HepG2 (cell line): ENCODE data around the gene TP53TG5. TPM values are rescaled to one million over a fixed set of nuclear protein-coding genes. Genes with fewer than 3 reads are reported as not detected.

Experiments used
- BORCS8-MEF2B ChIP-seq: sonication (generic); formaldehyde crosslinking; IDR thresholded peaks from 2 replicates; pipeline ENCODE4 v1.8.0; 2022; ENCODE audit warnings: mild to moderate bottlenecking, missing genetic modification reagents
- CBFB ChIP-seq: sonication (generic); formaldehyde crosslinking; IDR thresholded peaks from 2 replicates; pipeline ENCODE4 v1.4.0; 2020; ENCODE audit warnings: missing genetic modification reagents
- CREM ChIP-seq, 2 experiments: sonication (generic) in 1 of 2; formaldehyde crosslinking in 1 of 2; IDR thresholded peaks; 2 replicates each; pipeline versions ENCODE4 v1.4.0 to v1.6.1; 2016 to 2020; ENCODE audit warnings: antibody characterized with exemption in 1 of 2, mild to moderate bottlenecking in 1 of 2, missing genetic modification reagents in 1 of 2
- ELK4 ChIP-seq: sonication (generic); formaldehyde crosslinking; IDR thresholded peaks from 2 replicates; pipeline ENCODE4 v1.9.0; 2021; ENCODE audit warnings: missing genetic modification reagents, borderline replicate concordance
- ERF ChIP-seq: IDR thresholded peaks from 2 replicates; pipeline ENCODE4 v1.6.1; 2018; ENCODE audit warnings: missing biosample characterization, missing genetic modification reagents
- MBNL3 ChIP-seq: fragments of 250-450 bp; sonication (Bioruptor Pico); conservative IDR thresholded peaks from 2 replicates; pipeline ENCODE4 v1.8.0; 2022; ENCODE audit warnings: mild to moderate bottlenecking, inconsistent platforms
- NRL ChIP-seq: sonication (generic); formaldehyde crosslinking; IDR thresholded peaks from 2 replicates; pipeline ENCODE4 v1.5.0; 2020; ENCODE audit warnings: missing genetic modification reagents, mild to moderate bottlenecking, moderate library complexity, borderline replicate concordance
- SOX6 ChIP-seq, 2 experiments: fragments of 450-650 bp in 1 of 2; sonication (generic) in 1 of 2; formaldehyde crosslinking in 1 of 2; IDR thresholded peaks; 2 replicates each; pipeline versions ENCODE4 v1.4.0 to v1.6.1; 2017 to 2020; ENCODE audit warnings: antibody characterized with exemption in 1 of 2, mild to moderate bottlenecking in 1 of 2, missing genetic modification reagents in 1 of 2
- SRSF9 ChIP-seq: fragments of 200-400 bp; formaldehyde crosslinking; IDR thresholded peaks from 2 replicates; pipeline ENCODE4 v1.6.1; 2018; ENCODE audit warnings: borderline replicate concordance, mild to moderate bottlenecking, low read depth, low read length; ENCODE audit not compliant: insufficient read depth, poor library complexity, severe bottlenecking
- WIZ ChIP-seq: sonication (generic); formaldehyde crosslinking; IDR thresholded peaks from 2 replicates; pipeline ENCODE4 v1.5.1; 2020; ENCODE audit warnings: mild to moderate bottlenecking, missing genetic modification reagents
- ZBTB37 ChIP-seq: sonication (generic); formaldehyde crosslinking; IDR thresholded peaks from 2 replicates; pipeline ENCODE4 v1.4.0; 2020; ENCODE audit warnings: mild to moderate bottlenecking, missing genetic modification reagents
- ZBTB38 ChIP-seq: sonication (generic); formaldehyde crosslinking; IDR thresholded peaks from 2 replicates; pipeline ENCODE4 v1.5.1; 2020; ENCODE audit warnings: mild to moderate bottlenecking, missing genetic modification reagents
- ZNF138 ChIP-seq: sonication (generic); formaldehyde crosslinking; IDR thresholded peaks from 2 replicates; pipeline ENCODE4 v1.5.0; 2020; ENCODE audit warnings: mild to moderate bottlenecking, low read depth, missing genetic modification reagents
- ZNF292 ChIP-seq: sonication (generic); formaldehyde crosslinking; IDR thresholded peaks from 2 replicates; pipeline ENCODE4 v1.8.1; 2022; ENCODE audit warnings: mild to moderate bottlenecking, low read depth, missing genetic modification reagents, borderline replicate concordance
- ZNF563 ChIP-seq: sonication (generic); formaldehyde crosslinking; IDR thresholded peaks from 2 replicates; pipeline ENCODE4 v1.8.0; 2022; ENCODE audit warnings: mild to moderate bottlenecking, moderate library complexity, missing genetic modification reagents
- ZNF773 ChIP-seq: sonication (generic); formaldehyde crosslinking; IDR thresholded peaks from 2 replicates; pipeline ENCODE4 v1.4.0; 2020; ENCODE audit warnings: missing genetic modification reagents, borderline replicate concordance
- ZNF781 ChIP-seq: sonication (generic); formaldehyde crosslinking; IDR thresholded peaks from 2 replicates; pipeline ENCODE4 v1.5.1; 2020; ENCODE audit warnings: borderline replicate concordance, mild to moderate bottlenecking, missing genetic modification reagents; ENCODE audit errors: not compliant biosample characterization
- ZNF788 ChIP-seq: sonication (generic); formaldehyde crosslinking; IDR thresholded peaks from 2 replicates; pipeline ENCODE4 v1.5.0; 2020; ENCODE audit warnings: mild to moderate bottlenecking, missing genetic modification reagents, borderline replicate concordance
- ZNF790 ChIP-seq: sonication (generic); formaldehyde crosslinking; IDR thresholded peaks from 2 replicates; pipeline ENCODE4 v1.8.0; 2022; ENCODE audit warnings: missing genetic modification reagents, mild to moderate bottlenecking, borderline replicate concordance
- ZNF879 ChIP-seq: sonication (generic); formaldehyde crosslinking; IDR thresholded peaks from 2 replicates; pipeline ENCODE4 v1.8.1; 2023; ENCODE audit warnings: missing genetic modification reagents
- polyA plus RNA-seq, 8 experiments: library from polyadenylated mRNA; depleted of rRNA in 3 of 8; stranded (reverse) in 7 of 8; unstranded in 1 of 8; fragments of >200 nt; fragmentation: Illumina TruSeq in 4 of 8; extraction: Trizol in 4 of 8; gene quantifications; 2 replicates each; pipeline versions ENCODE4 v1.2.1 to v1.2.3, GENCODE V29; 2011 to 2016; ENCODE audit warnings: low read depth in 4 of 8, missing spikeins in 1 of 8, mixed read lengths in 1 of 8; ENCODE audit not compliant: insufficient read depth in 1 of 8
- total RNA-seq, 5 experiments: library from RNA; depleted of rRNA; stranded (reverse); fragments of >200 nt; fragmentation: Illumina TruSeq; extraction: Trizol; gene quantifications; 2 replicates each; pipeline ENCODE4 v1.2.3, GENCODE V29; 2016; ENCODE audit warnings: low read depth in 1 of 5
- TF ChIP-seq, protein P1 (sequence below): sonication (generic); formaldehyde crosslinking; IDR thresholded peaks from 2 replicates; pipeline ENCODE4 v1.4.0; 2020; ENCODE audit warnings: missing genetic modification reagents, borderline replicate concordance
- TF ChIP-seq, protein P2 (sequence below): sonication (generic); formaldehyde crosslinking; IDR thresholded peaks from 2 replicates; pipeline ENCODE4 v1.4.0; 2020; ENCODE audit warnings: missing genetic modification reagents

TP53TG5 gene
- total and polyA plus RNA-seq, 2 of the 13 experiments (the other 11 are each of a cell fraction or from before 2014, with no cell fraction given), result 0.11 TPM; not detected in 1

DNA sequence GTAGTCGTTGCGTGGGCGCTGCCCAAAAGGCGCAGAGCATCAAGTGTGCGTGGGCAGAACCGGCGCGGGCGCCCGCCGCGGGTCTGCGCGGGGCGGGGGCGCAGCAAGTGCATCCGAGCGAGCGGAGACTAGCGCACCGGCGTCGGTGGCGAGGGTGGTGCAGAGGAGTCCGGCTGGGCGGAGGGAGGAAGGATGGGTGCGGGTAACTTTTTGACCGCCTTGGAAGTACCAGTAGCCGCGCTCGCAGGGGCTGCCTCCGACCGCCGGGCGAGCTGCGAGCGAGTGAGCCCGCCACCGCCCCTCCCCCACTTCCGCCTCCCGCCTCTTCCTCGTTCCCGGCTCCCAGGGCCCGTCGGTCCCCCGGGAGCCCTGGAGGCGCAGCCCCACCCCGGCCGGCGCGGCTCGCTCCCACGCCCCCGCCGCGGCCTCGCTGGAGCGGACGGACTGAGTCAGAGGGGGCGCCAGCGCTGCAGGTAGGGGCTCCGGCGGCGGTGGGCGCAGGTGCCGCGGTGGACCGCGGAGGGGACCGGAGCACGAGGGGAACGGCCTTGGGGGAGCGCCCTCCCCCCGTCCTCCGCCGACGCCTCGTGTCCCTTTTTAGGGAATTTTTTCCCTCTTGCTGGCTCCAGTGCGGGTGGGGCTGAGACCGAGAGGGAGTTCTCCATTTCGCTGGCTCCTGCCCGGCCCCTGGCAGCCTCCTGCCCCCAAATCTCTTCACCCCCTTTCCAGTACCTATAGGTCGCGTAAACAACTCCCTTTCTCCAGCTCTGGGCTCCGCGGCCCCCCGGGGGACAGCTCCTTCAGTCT lies 28.3 kb upstream of the TP53TG5 start (continued):
- TF ChIP-seq ZNF879 (CRISPR knock-in tag), result peak; percentile 74; the same call in 1 of the 2 replicates
- no peak for TF ChIP-seq WIZ (CRISPR knock-in tag)
- no peak; the same call in 1 of the 2 replicates for TF ChIP-seq ZBTB38 (CRISPR knock-in tag)
- TF ChIP-seq SOX6 (IDR thresholded peaks at IDR 0.05), result no peak
- 0 out of 2 replicates have a peak, but pooled peaks have one; percentile 5 for TF ChIP-seq SOX6 (CRISPR knock-in tag; IDR thresholded peaks at IDR 0.05)
- TF ChIP-seq NRL (CRISPR knock-in tag), result peak; percentile 58; the same call in 1 of the 2 replicates
- TF ChIP-seq ELK4 (CRISPR knock-in tag), result no peak
- 0 out of 2 replicates have a peak, but pooled peaks have one; percentile 3 for TF ChIP-seq ERF
- no peak for TF ChIP-seq ZNF781 (CRISPR knock-in tag)
- no peak for TF ChIP-seq ZBTB37
- peak; percentile 17; the same call in 1 of the 2 replicates for TF ChIP-seq ZNF788 (CRISPR knock-in tag)
- TF ChIP-seq, protein P1, sequence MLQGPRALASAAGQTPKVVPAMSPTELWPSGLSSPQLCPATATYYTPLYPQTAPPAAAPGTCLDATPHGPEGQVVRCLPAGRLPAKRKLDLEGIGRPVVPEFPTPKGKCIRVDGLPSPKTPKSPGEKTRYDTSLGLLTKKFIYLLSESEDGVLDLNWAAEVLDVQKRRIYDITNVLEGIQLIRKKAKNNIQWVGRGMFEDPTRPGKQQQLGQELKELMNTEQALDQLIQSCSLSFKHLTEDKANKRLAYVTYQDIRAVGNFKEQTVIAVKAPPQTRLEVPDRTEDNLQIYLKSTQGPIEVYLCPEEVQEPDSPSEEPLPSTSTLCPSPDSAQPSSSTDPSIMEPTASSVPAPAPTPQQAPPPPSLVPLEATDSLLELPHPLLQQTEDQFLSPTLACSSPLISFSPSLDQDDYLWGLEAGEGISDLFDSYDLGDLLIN (CRISPR knock-in tag), result 0 out of 2 replicates have a peak, but pooled peaks have one; percentile 51
- peak; percentile 86; the same call in 1 of the 2 replicates for TF ChIP-seq ZNF138 (CRISPR knock-in tag)
- no peak for TF ChIP-seq SRSF9
- no peak for TF ChIP-seq ZNF292
- peak; percentile 66; the same call in 1 of the 2 replicates for TF ChIP-seq BORCS8-MEF2B
- TF ChIP-seq ZNF790 (CRISPR knock-in tag), result peak; percentile 90
- TF ChIP-seq, protein P2, sequence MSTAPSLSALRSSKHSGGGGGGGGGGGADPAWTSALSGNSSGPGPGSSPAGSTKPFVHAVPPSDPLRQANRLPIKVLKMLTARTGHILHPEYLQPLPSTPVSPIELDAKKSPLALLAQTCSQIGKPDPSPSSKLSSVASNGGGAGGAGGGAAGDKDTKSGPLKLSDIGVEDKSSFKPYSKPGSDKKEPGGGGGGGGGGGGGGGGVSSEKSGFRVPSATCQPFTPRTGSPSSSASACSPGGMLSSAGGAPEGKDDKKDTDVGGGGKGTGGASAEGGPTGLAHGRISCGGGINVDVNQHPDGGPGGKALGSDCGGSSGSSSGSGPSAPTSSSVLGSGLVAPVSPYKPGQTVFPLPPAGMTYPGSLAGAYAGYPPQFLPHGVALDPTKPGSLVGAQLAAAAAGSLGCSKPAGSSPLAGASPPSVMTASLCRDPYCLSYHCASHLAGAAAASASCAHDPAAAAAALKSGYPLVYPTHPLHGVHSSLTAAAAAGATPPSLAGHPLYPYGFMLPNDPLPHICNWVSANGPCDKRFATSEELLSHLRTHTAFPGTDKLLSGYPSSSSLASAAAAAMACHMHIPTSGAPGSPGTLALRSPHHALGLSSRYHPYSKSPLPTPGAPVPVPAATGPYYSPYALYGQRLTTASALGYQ, result no peak
- peak; percentile 80 for TF ChIP-seq ZNF563 (CRISPR knock-in tag)
- no peak; the same call in none of the 2 replicates for TF ChIP-seq CBFB
- no peak for TF ChIP-seq ZNF773 (CRISPR knock-in tag)
- TF ChIP-seq CREM (IDR thresholded peaks at IDR 0.05), result no peak
- no peak for TF ChIP-seq CREM (CRISPR knock-in tag; IDR thresholded peaks at IDR 0.05)
- TF ChIP-seq MBNL3 (CRISPR knock-in tag), result no peak
